Mesenchymal stem cell (in vitro differentiated cells and primary cell): ENCODE results near the gene TTC33.
A peak's percentile ranks its signal among the peaks of the same experiment; 100 is the strongest.

ENCODE experiments used
- DNase-seq: peaks from one replicate; pipeline ENCODE4 v3.0.0-alpha.2; 2013
- H2AFZ ChIP-seq: one replicate; pipeline ENCODE4 v1.6.1; 2013; ENCODE audit warnings: low read depth, mild to moderate bottlenecking, control low read depth, inconsistent platforms, low read length, moderate library complexity
- H2AK5ac ChIP-seq: 2 replicates; pipeline ENCODE4 v1.6.1; 2013; ENCODE audit warnings: low read length, moderate library complexity, mild to moderate bottlenecking, inconsistent platforms; ENCODE audit not compliant: severe bottlenecking
- H2BK120ac ChIP-seq: one replicate; pipeline ENCODE4 v1.6.1; 2013; ENCODE audit warnings: low read depth, mild to moderate bottlenecking, inconsistent platforms, low read length, moderate library complexity
- H2BK12ac ChIP-seq, 2 experiments: one replicate each; pipeline ENCODE4 v1.6.1; 2013; ENCODE audit warnings: inconsistent platforms in 2 of 2, low read length in 2 of 2, mild to moderate bottlenecking in 2 of 2, moderate library complexity in 2 of 2, control low read depth in 1 of 2
- H2BK15ac ChIP-seq: one replicate; pipeline ENCODE4 v1.6.1; 2013; ENCODE audit warnings: mild to moderate bottlenecking, low read depth, inconsistent platforms; ENCODE audit not compliant: poor library complexity, severe bottlenecking
- H2BK5ac ChIP-seq: 2 replicates; pipeline ENCODE4 v1.6.1; 2013; ENCODE audit warnings: low read depth, mild to moderate bottlenecking, low read length, control low read depth, inconsistent platforms; ENCODE audit not compliant: poor library complexity, severe bottlenecking
- H3K14ac ChIP-seq, 2 experiments: one replicate each; pipeline ENCODE4 v1.6.1; 2013; ENCODE audit warnings: inconsistent platforms in 2 of 2, low read length in 2 of 2, control low read depth in 1 of 2, mild to moderate bottlenecking in 1 of 2, moderate library complexity in 1 of 2
- H3K18ac ChIP-seq, 2 experiments: one replicate each; pipeline ENCODE4 v1.6.1; 2013; ENCODE audit warnings: inconsistent platforms in 2 of 2, low read length in 2 of 2, control low read depth in 1 of 2, low read depth in 1 of 2, mild to moderate bottlenecking in 1 of 2
- H3K23ac ChIP-seq, 2 experiments: one replicate each; pipeline ENCODE4 v1.6.1; 2013; ENCODE audit warnings: inconsistent platforms in 2 of 2, low read length in 2 of 2, mild to moderate bottlenecking in 2 of 2, moderate library complexity in 2 of 2, control low read depth in 1 of 2
- H3K27ac ChIP-seq: 2 replicates; pipeline ENCODE4 v1.5.1; 2013; ENCODE audit warnings: mild to moderate bottlenecking, moderate library complexity, low read length, control low read depth, inconsistent platforms; ENCODE audit not compliant: poor library complexity, severe bottlenecking
- H3K27me3 ChIP-seq, 2 experiments: 2 replicates each; pipeline versions ENCODE4 v1.6.1 to v1.7.0; 2013; ENCODE audit warnings: low read length in 2 of 2, mild to moderate bottlenecking in 2 of 2, moderate library complexity in 2 of 2, control low read depth in 1 of 2, inconsistent platforms in 1 of 2; ENCODE audit not compliant: control insufficient read depth in 1 of 2, insufficient read depth in 1 of 2
- H3K36me3 ChIP-seq, 2 experiments: 2 replicates each; pipeline versions ENCODE4 v1.6.1 to v1.7.0; 2013; ENCODE audit warnings: low read length in 2 of 2, control low read depth in 1 of 2, inconsistent platforms in 1 of 2, low read depth in 1 of 2, mild to moderate bottlenecking in 1 of 2; ENCODE audit not compliant: insufficient read depth in 2 of 2, control insufficient read depth in 1 of 2
- H3K4ac ChIP-seq, 2 experiments: one replicate each; pipeline ENCODE4 v1.6.1; 2013; ENCODE audit warnings: inconsistent platforms in 2 of 2, low read length in 2 of 2, mild to moderate bottlenecking in 2 of 2, moderate library complexity in 2 of 2, control low read depth in 1 of 2, low read depth in 1 of 2
- H3K4me1 ChIP-seq: 2 replicates; pipeline ENCODE4 v1.6.1; 2013; ENCODE audit warnings: low read depth, low read length, control low read depth; ENCODE audit not compliant: control insufficient read depth, insufficient read depth
- H3K4me2 ChIP-seq: 2 replicates; pipeline ENCODE4 v1.6.1; 2013; ENCODE audit warnings: low read length, mild to moderate bottlenecking, inconsistent platforms; ENCODE audit not compliant: poor library complexity, severe bottlenecking
- H3K4me3 ChIP-seq, 2 experiments: 2 replicates each; pipeline versions ENCODE4 v1.5.1 to v1.7.0; 2013; ENCODE audit warnings: low read length in 2 of 2, mild to moderate bottlenecking in 2 of 2, control low read depth in 1 of 2, low read depth in 1 of 2; ENCODE audit not compliant: insufficient read depth in 1 of 2
- H3K79me1 ChIP-seq: replicated peaks from 2 replicates; pipeline ENCODE4 v1.6.1; 2013; ENCODE audit warnings: mild to moderate bottlenecking, control low read depth, low read length, inconsistent platforms; ENCODE audit not compliant: poor library complexity, severe bottlenecking
- H3K9ac ChIP-seq: 2 replicates; pipeline ENCODE4 v1.7.0; 2013; ENCODE audit warnings: mild to moderate bottlenecking, low read length, moderate library complexity
- H3K9me3 ChIP-seq: 2 replicates; pipeline ENCODE4 v1.7.0; 2013; ENCODE audit warnings: mild to moderate bottlenecking, low read length; ENCODE audit not compliant: control insufficient read depth
- H4K8ac ChIP-seq: one replicate; pipeline ENCODE4 v1.6.1; 2013; ENCODE audit warnings: inconsistent platforms, mild to moderate bottlenecking, low read length, moderate library complexity
- H4K91ac ChIP-seq: one replicate; pipeline ENCODE4 v1.6.1; 2013; ENCODE audit warnings: mild to moderate bottlenecking, low read length, inconsistent platforms
- WGBS: methylation state at CpG from one replicate; pipeline ENCODE4 v1.1.7; 2013; ENCODE audit warnings: mixed read lengths; 5-methylcytosine and 5-hydroxymethylcytosine counted together

Gene TTC33

GRCh38 chr5:40555886-40556285 lies 199.9 kb downstream of the TTC33 start:
- no CpG with 5 or more reads among the region's 1 CpG for WGBS
- Histone ChIP-seq H2BK15ac (no peak overlapping the region), H3K4me2 (no peak overlapping the region)

GRCh38 chr5:40554813-40555212 lies 200.9 kb downstream of the TTC33 start:
- H3K23ac ChIP-seq: no peak overlapping the region
- no peaks in the 10 kb centered on the region for H3K36me3 ChIP-seq
- no peaks in the 10 kb centered on the region for H3K27me3 ChIP-seq
- 100% methylated on average over 1 of the region's 1 CpG for WGBS
- no peak for DNase-seq
- no peak overlapping the region for H3K4me3 ChIP-seq
- no peak overlapping the region for H3K9ac ChIP-seq
- no peak overlapping the region for H3K27ac ChIP-seq
- H2AFZ ChIP-seq: no peak overlapping the region
- no peak overlapping the region for H4K91ac ChIP-seq
- H2BK5ac ChIP-seq: no peak overlapping the region
- H3K79me1 ChIP-seq: no peaks in the 10 kb centered on the region
- no peaks in the 10 kb centered on the region for H3K9me3 ChIP-seq
- no peak overlapping the region for H3K14ac ChIP-seq
- no peak overlapping the region for H3K18ac ChIP-seq
- no peak overlapping the region for H3K4me2 ChIP-seq
- H2AK5ac ChIP-seq: no peak overlapping the region
- H4K8ac ChIP-seq: no peak overlapping the region
- no peak overlapping the region for H3K4ac ChIP-seq
- no peak overlapping the region for H2BK15ac ChIP-seq
- no peak overlapping the region for H2BK12ac ChIP-seq
- peaks cover 3% of the 10 kb centered on the region for H3K4me1 ChIP-seq
- H2BK120ac ChIP-seq: no peak overlapping the region

More at GRCh38 chr5:40555886-40556285, 199.9 kb downstream of the TTC33 start:
- Histone ChIP-seq H2BK5ac (no peak overlapping the region), H3K23ac (no peak overlapping the region), H3K9me3 (no peaks in the 10 kb centered on the region), H4K8ac (no peak overlapping the region), H2BK12ac (no peak overlapping the region), H2AK5ac (no peak overlapping the region), H3K4ac (no peak overlapping the region), H3K4me1 (peaks cover 3% of the 10 kb centered on the region), H2BK120ac (no peak overlapping the region), H3K18ac (no peak overlapping the region), H3K9ac (no peak overlapping the region), H3K14ac (no peak overlapping the region), H3K4me3 (no peak overlapping the region), H3K27me3 (no peaks in the 10 kb centered on the region), H3K36me3 (no peaks in the 10 kb centered on the region), H4K91ac (no peak overlapping the region), H2AFZ (no peak overlapping the region), H3K79me1 (no peaks in the 10 kb centered on the region), H3K27ac (no peak overlapping the region)
- no peak for DNase-seq

GRCh38 chr5:40554054-40554453 lies 201.7 kb downstream of the TTC33 start:
- no peak overlapping the region for H2BK120ac ChIP-seq
- H4K8ac ChIP-seq: no peak overlapping the region
- no peak overlapping the region for H3K27ac ChIP-seq
- no peak overlapping the region for H2BK12ac ChIP-seq
- no peaks in the 10 kb centered on the region for H3K27me3 ChIP-seq
- no peaks in the 10 kb centered on the region for H3K36me3 ChIP-seq
- no peak overlapping the region for H3K4me2 ChIP-seq
- no peak overlapping the region for H3K18ac ChIP-seq
- no peak overlapping the region for H4K91ac ChIP-seq
- H3K4ac ChIP-seq: no peak overlapping the region
- DNase-seq: no peak
- WGBS: 100% methylated on average over 1 of the region's 1 CpG
- no peak overlapping the region for H2AFZ ChIP-seq
- H2BK15ac ChIP-seq: no peak overlapping the region
- no peak overlapping the region for H2BK5ac ChIP-seq
- H3K79me1 ChIP-seq: no peaks in the 10 kb centered on the region
- no peak overlapping the region for H3K23ac ChIP-seq
- no peak overlapping the region for H3K14ac ChIP-seq
- H3K4me1 ChIP-seq: peaks cover 3% of the 10 kb centered on the region
- H3K4me3 ChIP-seq: no peak overlapping the region
- H3K9ac ChIP-seq: no peak overlapping the region
- no peak overlapping the region for H2AK5ac ChIP-seq
- H3K9me3 ChIP-seq: no peaks in the 10 kb centered on the region

GRCh38 chr5:40552981-40553380 lies 202.8 kb downstream of the TTC33 start:
- Histone ChIP-seq H4K91ac (no peak overlapping the region), H3K79me1 (no peaks in the 10 kb centered on the region), H3K23ac (no peak overlapping the region), H3K27ac (peak overlapping the region; percentile 18), H3K36me3 (no peaks in the 10 kb centered on the region), H2BK5ac (no peak overlapping the region), H3K4ac (no peak overlapping the region), H2BK120ac (no peak overlapping the region), H3K9me3 (no peaks in the 10 kb centered on the region), H4K8ac (no peak overlapping the region), H2BK12ac (no peak overlapping the region), H2BK15ac (no peak overlapping the region), H3K4me3 (no peak overlapping the region), H3K27me3 (no peaks in the 10 kb centered on the region), H3K4me2 (no peak overlapping the region), H3K14ac (no peak overlapping the region), H3K18ac (no peak overlapping the region), H3K9ac (no peak overlapping the region), H2AFZ (no peak overlapping the region), H3K4me1 (peaks cover 3% of the 10 kb centered on the region), H2AK5ac (no peak overlapping the region)
- no peak for DNase-seq
- 37% methylated on average over 1 of the region's 3 CpGs for WGBS
